K562 (cell line): ENCODE results near the gene NXNL2. TPM values are rescaled to one million over a fixed set of nuclear protein-coding genes. Genes with fewer than 3 reads are reported as not detected.

Source experiments
- ATAC-seq: fragments of 200-7000 bp; cut with Tn5 transposase; 3 replicates; pipeline ENCODE4 v1.9.1; 2020; ENCODE audit warnings: moderate library complexity
- BruUV-seq: library from RNA; stranded (reverse); fragments of 400-500 nt; replicated peaks from 2 replicates; lab custom pipeline; 2021; lab: Mats Ljungman, UMichigan
- CTCF ChIA-PET: fragments of 300-600 bp; formaldehyde crosslinking; extraction: SDS; loops from one replicate; lab custom pipeline; 2021; ENCODE audit warnings: low intra/inter-chr PET ratio; lab: Yijun Ruan, JAX
- POLR2A ChIA-PET: fragments of 300-600, 350-650 bp; sonication (Branson Sonifier 250); formaldehyde crosslinking; extraction: SDS; loops from one replicate; lab custom pipeline; 2021; ENCODE audit warnings: antibody characterized with exemption, inconsistent platforms; lab: Yijun Ruan, JAX
- DNase-seq, 4 experiments: peaks; one replicate each; pipeline versions ENCODE4 v3.0.0 to v3.0.0-alpha.2; 2011 to 2018; ENCODE audit warnings: low spot score in 3 of 4, mixed read lengths in 3 of 4; ENCODE audit errors: extremely low read depth in 1 of 4
- FAIRE-seq: peaks from 2 replicates; lab custom pipeline; 2011; peaks lifted over from hg19 to GRCh38; lab: Jason Lieb, UNC
- H2AFZ ChIP-seq: 2 replicates; pipeline ENCODE4 v1.6.0; 2011; ENCODE audit warnings: low read depth, low read length, control low read depth, inconsistent platforms
- H3K27ac ChIP-seq: fragments of 200-600 bp; 3 replicates; pipeline ENCODE4 v1.8.0; 2011; ENCODE audit warnings: low read depth, mild to moderate bottlenecking, control low read depth, inconsistent platforms, low read length, moderate library complexity, mixed read lengths; ENCODE audit errors: extremely low read depth
- H3K27me3 ChIP-seq, 2 experiments: fragments of 300-600 bp in 1 of 2; 2 replicates in 1 of 2; 3 replicates in 1 of 2; pipeline versions ENCODE4 v1.6.0 to v1.8.0; 2011; ENCODE audit warnings: inconsistent platforms in 2 of 2, low read length in 2 of 2, mild to moderate bottlenecking in 1 of 2, mixed read lengths in 1 of 2, moderate library complexity in 1 of 2; ENCODE audit not compliant: control insufficient read depth in 2 of 2, insufficient read depth in 2 of 2
- H3K36me3 ChIP-seq: fragments of 300-600 bp; 3 replicates; pipeline ENCODE4 v1.8.0; 2011; ENCODE audit warnings: mild to moderate bottlenecking, low read length, inconsistent platforms; ENCODE audit not compliant: control insufficient read depth, insufficient read depth
- H3K4me1 ChIP-seq, 2 experiments: fragments of 200-600 bp in 1 of 2; replicated peaks in 1 of 2; 2 replicates in 1 of 2; 3 replicates in 1 of 2; pipeline versions ENCODE4 v1.5.1 to v1.8.0; 2011; ENCODE audit warnings: inconsistent platforms in 2 of 2, low read length in 2 of 2, mild to moderate bottlenecking in 1 of 2, mixed read lengths in 1 of 2, moderate library complexity in 1 of 2; ENCODE audit not compliant: control insufficient read depth in 2 of 2, insufficient read depth in 2 of 2
- H3K4me2 ChIP-seq: 2 replicates; pipeline ENCODE4 v1.6.1; 2011; ENCODE audit warnings: low read length, control low read depth, inconsistent platforms, mixed read lengths; ENCODE audit not compliant: insufficient read depth
- H3K4me3 ChIP-seq: fragments of 200-600 bp; sonication (generic), shearing (Covaris generic); 2 replicates; pipeline ENCODE4 v1.5.1; 2016; ENCODE audit warnings: control low read depth, inconsistent platforms
- H3K79me2 ChIP-seq: fragments of 200-600 bp; 3 replicates; pipeline ENCODE4 v1.8.0; 2011; ENCODE audit warnings: low read length, inconsistent platforms; ENCODE audit not compliant: control insufficient read depth, insufficient read depth
- H3K9ac ChIP-seq, 2 experiments: 2 replicates each; pipeline versions ENCODE4 v1.6.0 to v1.6.1; 2011; ENCODE audit warnings: low read depth in 2 of 2, low read length in 2 of 2, control low read depth in 1 of 2, inconsistent platforms in 1 of 2, mild to moderate bottlenecking in 1 of 2, mixed read lengths in 1 of 2; ENCODE audit not compliant: insufficient read depth in 1 of 2
- H3K9me1 ChIP-seq: one replicate; pipeline ENCODE4 v1.6.0; 2011; ENCODE audit warnings: inconsistent platforms, mild to moderate bottlenecking, low read length, moderate library complexity; ENCODE audit not compliant: control insufficient read depth, insufficient read depth
- H3K9me3 ChIP-seq: replicated peaks from 2 replicates; pipeline ENCODE4 v1.5.1; 2011; ENCODE audit warnings: low read depth, low read length, inconsistent platforms; ENCODE audit not compliant: control insufficient read depth, insufficient read depth
- H4K20me1 ChIP-seq: replicated peaks from 2 replicates; pipeline ENCODE4 v1.6.1; 2011; ENCODE audit warnings: low read length, inconsistent platforms, mixed read lengths; ENCODE audit not compliant: control insufficient read depth, insufficient read depth
- FOXK1 ChIP-seq: sonication (generic); formaldehyde crosslinking; IDR thresholded peaks from 2 replicates; pipeline ENCODE4 v1.8.0; 2022; ENCODE audit warnings: missing genetic modification reagents, mild to moderate bottlenecking, borderline replicate concordance
- GABPB1 ChIP-seq: sonication (generic); formaldehyde crosslinking; IDR thresholded peaks from 2 replicates; pipeline ENCODE4 v1.8.0; 2022; ENCODE audit warnings: mild to moderate bottlenecking, missing genetic modification reagents
- NFIC ChIP-seq: fragments of 450-650 bp; IDR thresholded peaks from 2 replicates; pipeline ENCODE4 v1.6.1; 2017; ENCODE audit warnings: mild to moderate bottlenecking, inconsistent platforms
- STAT5B ChIP-seq: fragments of 250-450 bp; sonication (Bioruptor Pico); IDR thresholded peaks from 2 replicates; pipeline ENCODE4 v1.8.0; 2021; ENCODE audit warnings: mild to moderate bottlenecking, inconsistent platforms
- XRCC4 ChIP-seq: IDR thresholded peaks from one replicate; pipeline ENCODE4 v1.6.1; 2011; ENCODE audit not compliant: insufficient read depth, insufficient read length; ENCODE audit errors: extremely low read depth
- WGBS: fragments of 100-300 bp; shearing (Covaris generic); methylation state at CpG from one replicate; pipeline ENCODE4 v1.1.6; 2016; ENCODE audit warnings: low coverage, mixed read lengths; ENCODE audit not compliant: insufficient coverage; ENCODE audit errors: missing lambda C conversion rate; 5-methylcytosine and 5-hydroxymethylcytosine counted together
- in situ Hi-C: fragments of 300-500 bp; cut with MboI; formaldehyde crosslinking; loops from 4 replicates; pipeline ENCODE4 v1.15.0; 2018; ENCODE audit warnings: inconsistent platforms, mixed read lengths
- intact Hi-C: fragments of 100-400 bp; cut with micrococcal nuclease; formaldehyde crosslinking; loops from 2 replicates; pipeline ENCODE4 v1.14.2; 2022
- polyA plus RNA-seq, 8 experiments: library from polyadenylated mRNA; depleted of rRNA in 4 of 8; stranded (reverse) in 5 of 8; unstranded in 3 of 8; fragments of >200 nt; fragmentation: Nextera tagmentation in 2 of 8; fragmentation: Illumina TruSeq in 1 of 8; extraction: Ambion mirVana in 2 of 8; extraction: Trizol in 1 of 8; gene quantifications; 2 replicates each; pipeline versions ENCODE4 v1.2.1 to v1.2.3, GENCODE V29; 2011 to 2014; ENCODE audit warnings: inconsistent platforms in 1 of 8, missing spikeins in 1 of 8
- total RNA-seq, 7 experiments: library from RNA; depleted of rRNA in 6 of 7; stranded (reverse); fragments of >200 nt in 6 of 7; fragmentation: Illumina TruSeq in 2 of 7; extraction: Trizol in 2 of 7; gene quantifications; 2 replicates each; pipeline versions ENCODE4 v1.2.1 to v1.2.3, GENCODE V29; 2011 to 2021; ENCODE audit warnings: low replicate concordance in 1 of 7

NXNL2 gene
- total and polyA plus RNA-seq, 9 of the 15 experiments (the other 6 are each of a cell fraction or from before 2014, with no cell fraction given): 0.15 to 0.19 TPM; not detected in 7

- POLR2A ChIA-PET: interaction anchor here (0.6 kb wide), 1 partner anchor 580 kb away, joined by 4 read pairs; no protein-coding TSS in a partner anchor
- no peak overlapping the region for H3K9ac ChIP-seq
- WGBS: 0% methylated on average over 3 of the region's 3 CpGs
- H3K27ac ChIP-seq: no peak overlapping the region
- no peaks in the 10 kb centered on the region for H3K79me2 ChIP-seq
- intact Hi-C loops (no loop called here), in situ Hi-C loops (no loop called here)
- H3K9me3 ChIP-seq: no peaks in the 10 kb centered on the region
- H4K20me1 ChIP-seq: no peaks in the 10 kb centered on the region
- no peak for FAIRE-seq
- H2AFZ ChIP-seq: no peak overlapping the region
- H3K4me2 ChIP-seq: no peak overlapping the region
- no peaks in the 10 kb centered on the region for H3K9me1 ChIP-seq
- H3K4me1 ChIP-seq: no peaks in the 10 kb centered on the region; a peak in 1 of 5 replicates
- H3K27me3 ChIP-seq: peaks cover 0 to 15% of the 10 kb centered on the region in 2 experiments; a peak in 3 of 5 replicates
- DNase-seq: no peak
- TF ChIP-seq FOXK1 (CRISPR knock-in tag) (no peak), GABPB1 (no peak), XRCC4 (no peak)
- CTCF ChIA-PET: no interaction called here
- ATAC-seq: no peak
- no TSS peak for BruUV-seq
- no peak overlapping the region for H3K4me3 ChIP-seq
- no peaks in the 10 kb centered on the region for H3K36me3 ChIP-seq
Measured at GRCh38 chr9:88586452-88586851, 51.5 kb downstream of the NXNL2 start.

DNA sequence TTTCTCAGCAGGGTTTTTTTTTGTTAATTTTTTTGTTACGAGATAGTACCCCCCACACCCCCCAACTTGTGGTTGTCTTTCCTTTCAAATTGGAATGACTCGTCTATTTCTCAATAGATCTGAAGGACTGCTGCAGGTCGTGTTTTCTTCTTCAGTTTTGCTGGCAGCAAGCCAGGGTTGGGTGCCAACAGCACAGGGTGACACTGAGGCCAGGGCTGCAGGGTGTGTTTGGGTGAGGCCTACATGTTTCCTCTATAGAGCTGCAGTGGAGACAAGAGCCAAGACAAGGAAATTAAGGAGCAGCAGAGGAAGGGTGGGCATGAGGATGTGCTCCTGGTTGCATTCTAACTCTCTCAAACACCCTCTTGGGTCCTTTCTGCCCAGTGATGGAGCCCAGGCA lies 52.2 kb downstream of the NXNL2 start:
- Histone ChIP-seq H3K9me3 (no peaks in the 10 kb centered on the region), H3K4me3 (no peak overlapping the region), H3K9ac (no peak overlapping the region), H3K79me2 (no peaks in the 10 kb centered on the region), H3K4me2 (no peak overlapping the region), H2AFZ (no peak overlapping the region), H3K36me3 (no peaks in the 10 kb centered on the region), H3K9me1 (no peaks in the 10 kb centered on the region), H3K27ac (no peak overlapping the region), H3K4me1 (no peaks in the 10 kb centered on the region; a peak in 1 of 5 replicates), H3K27me3 (peaks cover 0 to 8% of the 10 kb centered on the region in 2 experiments; a peak in 3 of 5 replicates), H4K20me1 (no peaks in the 10 kb centered on the region)
- DNase-seq (no peak), ATAC-seq (no peak), FAIRE-seq (no peak)
- ChIA-PET CTCF (no interaction called here), POLR2A (no interaction called here)
- in situ Hi-C loops: no loop called here
- no TSS peak for BruUV-seq
- intact Hi-C loops: no loop called here
- TF ChIP-seq STAT5B (CRISPR knock-in tag): no peak
- TF ChIP-seq NFIC: 0 out of 2 replicates have a peak, but pooled peaks have one; percentile 15
- 0% methylated on average over 3 of the region's 3 CpGs for WGBS
